Uterus (tissue), 4 donors: Measurements from ENCODE around the gene PFN4. TPM values are rescaled to one million over a fixed set of nuclear protein-coding genes. Genes with fewer than 3 reads are reported as not detected.
"Not testable (repeated sequence)": the region's sequence is repeated elsewhere in the genome, so short reads cannot be mapped to it uniquely, and the experiment has no call there.

Source experiments
- DNase-seq, 2 donors: peaks; one replicate each; pipeline ENCODE4 v3.0.0-alpha.2; 2019 to 2020
- H3K27ac ChIP-seq, 2 donors: fragments of 200-600 bp; sonication (generic); 1 replicate in 1 of 2; 2 replicates in 1 of 2; pipeline ENCODE4 v1.5.1; 2016 to 2018
- H3K27me3 ChIP-seq, 2 donors: fragments of 200-600 bp; sonication (generic); one replicate each; pipeline ENCODE4 v1.5.1; 2018 to 2019; ENCODE audit warnings: control low read depth in 1 of 2
- H3K36me3 ChIP-seq, 2 donors: fragments of 200-600 bp; sonication (generic); one replicate each; pipeline ENCODE4 v1.5.1; 2019; ENCODE audit warnings: control low read depth in 1 of 2
- H3K4me1 ChIP-seq, 2 donors: fragments of 200-600 bp; sonication (generic); one replicate each; pipeline ENCODE4 v1.5.1; 2018 to 2019; ENCODE audit warnings: control low read depth in 1 of 2
- H3K4me3 ChIP-seq, 2 donors: fragments of 200-600 bp; sonication (generic); 1 replicate in 1 of 2; 2 replicates in 1 of 2; pipeline ENCODE4 v1.5.1; 2018 to 2019; ENCODE audit warnings: mild to moderate bottlenecking in 1 of 2
- H3K9me3 ChIP-seq, 2 donors: fragments of 200-600 bp; sonication (generic); one replicate each; pipeline ENCODE4 v1.5.1; 2019; ENCODE audit warnings: control low read depth in 1 of 2
- CTCF ChIP-seq, 4 experiments: fragments of 200-600 bp in 2 of 4; fragments of 450-650 bp in 2 of 4; sonication (generic) in 2 of 4; IDR thresholded peaks; one replicate each; pipeline ENCODE4 v1.5.1; 2016 to 2019; ENCODE audit warnings: antibody characterized with exemption in 4 of 4, mild to moderate bottlenecking in 2 of 4, moderate library complexity in 1 of 4
- POLR2A ChIP-seq, 2 donors: fragments of 450-650 bp; IDR thresholded peaks; one replicate each; pipeline ENCODE4 v1.6.1; 2016; ENCODE audit warnings: antibody characterized with exemption in 2 of 2, mild to moderate bottlenecking in 1 of 2, moderate library complexity in 1 of 2
- intact Hi-C: fragments of 100-400 bp; cut with DNase I; formaldehyde crosslinking; loops from one replicate; pipeline ENCODE4 v1.15.1; 2023; ENCODE audit warnings: low total_unique reads
- total RNA-seq, 4 donors: library from RNA; depleted of rRNA in 3 of 4; stranded (reverse); fragments of >200 nt in 3 of 4; gene quantifications; one replicate each; pipeline versions ENCODE4 v1.1.0 to v1.2.4, GENCODE V29; 2014 to 2023
- donor health status: DM: yes; HTN: yes; CAD: no.

PFN4 gene
- total RNA-seq, 4 donors from 2014 or later, result 0.95 to 2.0 TPM; not detected in 2

DNA sequence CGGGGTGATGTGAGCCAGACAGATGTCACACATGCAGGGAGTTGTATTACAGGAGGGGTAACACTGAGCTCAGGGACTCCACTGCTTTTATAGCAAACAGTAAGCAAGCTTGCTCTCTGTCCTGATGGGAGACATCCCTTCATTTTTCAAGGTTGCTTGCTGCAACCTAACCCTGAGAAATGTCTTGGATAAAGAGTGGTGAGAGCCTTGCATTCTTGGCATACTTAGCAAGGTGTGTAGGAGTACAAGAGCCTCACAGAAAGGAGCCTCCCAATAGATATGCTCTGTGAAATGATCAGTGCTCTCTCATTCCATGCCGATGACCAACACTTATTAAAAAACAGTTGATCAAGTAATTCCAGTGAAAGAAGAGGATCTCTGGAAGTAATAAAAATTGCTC lies 8.1 kb downstream of the PFN4 start:
- DNase-seq, result no peak
- H3K4me1 ChIP-seq, result no peaks in the 10 kb centered on the region
- no peaks in the 10 kb centered on the region for H3K27me3 ChIP-seq
- TF ChIP-seq CTCF (IDR thresholded peaks at IDR 0.05) (no peak), POLR2A (IDR thresholded peaks at IDR 0.05) (no peak)
- H3K27ac ChIP-seq, result no peak overlapping the region
- H3K9me3 ChIP-seq, result no peaks in the 10 kb centered on the region
- intact Hi-C loops, result no loop called here
- H3K4me3 ChIP-seq, result no peak overlapping the region
- H3K36me3 ChIP-seq, result no peaks in the 10 kb centered on the region

DNA sequence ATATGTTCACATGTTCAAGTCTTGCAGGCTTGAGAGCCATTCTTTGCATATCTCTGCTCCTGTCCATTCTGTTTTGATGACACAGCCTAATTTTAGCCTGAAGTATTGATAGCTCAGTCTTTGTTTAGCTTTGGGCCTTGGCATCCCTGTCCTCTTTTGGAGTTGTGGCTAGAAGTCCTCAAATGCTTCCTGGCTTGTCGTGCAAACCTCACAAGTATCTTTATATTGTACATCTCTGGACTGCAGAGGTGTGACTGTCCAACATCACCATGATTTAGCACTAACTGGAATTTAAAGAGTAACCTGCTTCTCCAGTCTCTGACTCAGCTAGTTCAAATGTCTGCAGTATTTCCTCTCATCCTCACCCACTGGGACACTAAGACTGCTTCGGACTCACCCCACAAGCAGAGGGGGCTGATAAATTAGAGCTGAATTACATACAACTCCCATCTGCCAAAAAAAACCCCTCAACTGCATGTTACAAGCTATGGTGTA lies 11.7 kb downstream of the PFN4 start:
- intact Hi-C loops, result no loop called here
- DNase-seq, result no peak
- no peak for TF ChIP-seq POLR2A (IDR thresholded peaks at IDR 0.05)
- no peak for TF ChIP-seq CTCF (IDR thresholded peaks at IDR 0.05)
- Histone ChIP-seq H3K36me3 (no peaks in the 10 kb centered on the region), H3K4me1 (no peaks in the 10 kb centered on the region), H3K27me3 (no peaks in the 10 kb centered on the region), H3K27ac (no peak overlapping the region), H3K4me3 (no peak overlapping the region), H3K9me3 (no peaks in the 10 kb centered on the region)

DNA sequence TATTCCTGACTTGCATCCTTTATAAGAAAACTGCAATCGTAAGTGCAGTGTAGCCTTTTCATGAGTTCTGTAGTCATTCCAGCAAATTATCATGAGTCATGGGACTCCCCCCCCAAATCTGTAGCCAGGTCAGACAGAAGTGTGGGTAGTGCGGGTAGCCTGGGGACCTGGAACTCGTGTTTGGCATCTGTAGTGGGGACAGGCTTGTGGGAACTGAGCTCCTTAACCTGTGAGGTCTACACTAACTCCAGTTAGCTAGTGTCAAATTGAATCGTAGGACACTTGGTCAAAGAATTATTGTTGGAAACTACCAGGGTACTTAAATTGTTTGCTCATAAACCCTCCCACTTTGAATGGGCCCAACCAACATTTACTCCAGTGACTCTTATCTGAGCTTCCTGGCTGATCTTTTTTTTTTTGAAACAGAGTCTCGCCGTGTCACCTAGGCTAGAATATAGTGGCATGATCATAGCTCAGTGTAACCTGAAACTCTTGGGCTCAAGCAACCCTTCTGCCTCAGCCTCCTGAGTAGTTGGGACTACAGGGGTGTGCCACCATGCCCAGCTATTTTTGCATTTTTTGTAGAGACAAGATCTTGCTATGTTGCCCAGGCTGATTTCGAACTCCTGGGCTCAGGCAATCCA lies 12.4 kb downstream of the PFN4 start:
- no peak overlapping the region for H3K4me3 ChIP-seq
- H3K27ac ChIP-seq, result no peak overlapping the region
- no peaks in the 10 kb centered on the region for H3K27me3 ChIP-seq
- H3K36me3 ChIP-seq, result no peaks in the 10 kb centered on the region
- DNase-seq, result no peak
- no peaks in the 10 kb centered on the region for H3K9me3 ChIP-seq
- no peaks in the 10 kb centered on the region for H3K4me1 ChIP-seq
- TF ChIP-seq POLR2A (IDR thresholded peaks at IDR 0.05) (no peak), CTCF (IDR thresholded peaks at IDR 0.05) (no peak)
- intact Hi-C loops, result no loop called here

DNA sequence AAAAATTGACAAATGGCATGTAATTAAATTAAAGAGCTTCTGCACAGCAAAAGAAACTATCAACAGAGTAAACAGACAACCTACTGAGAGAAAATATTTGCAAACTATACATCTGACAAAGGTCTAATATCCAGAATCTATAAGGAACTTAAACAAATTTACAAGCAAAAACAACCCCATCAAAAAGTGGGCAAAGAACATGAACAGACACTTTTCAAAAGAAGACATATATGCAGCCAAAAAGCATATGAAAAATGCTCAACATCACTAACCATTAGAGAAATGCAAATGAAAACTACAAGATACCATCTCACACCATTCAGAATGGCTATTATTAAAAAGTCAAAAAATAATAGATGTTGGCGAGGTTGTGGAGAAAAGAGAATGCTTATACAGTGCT lies 13.7 kb downstream of the PFN4 start:
- H3K4me1 ChIP-seq, H3K9me3 ChIP-seq, H3K27ac ChIP-seq, DNase-seq, intact Hi-C loops, H3K36me3 ChIP-seq, H3K4me3 ChIP-seq, H3K27me3 ChIP-seq: not testable (repeated sequence)

DNA sequence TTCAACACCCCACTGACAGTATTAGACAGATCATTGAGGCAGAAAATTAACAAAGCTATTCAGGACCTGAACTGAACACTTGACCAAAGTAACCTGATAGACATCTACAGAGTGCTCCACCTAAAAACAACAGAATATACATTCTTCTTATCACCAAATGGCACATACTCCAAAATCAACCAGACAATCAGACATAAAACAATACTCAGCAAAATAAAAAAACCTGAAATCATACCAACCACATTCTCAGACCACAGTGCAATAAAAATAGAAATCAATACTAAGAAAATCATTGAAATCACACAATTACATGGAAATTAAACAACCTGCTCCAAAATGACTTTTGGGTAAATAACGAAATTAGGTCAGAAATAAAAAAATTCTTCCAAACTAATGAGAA lies 15.8 kb downstream of the PFN4 start:
- H3K27me3 ChIP-seq, result no peaks in the 10 kb centered on the region
- H3K36me3 ChIP-seq, result no peaks in the 10 kb centered on the region
- intact Hi-C loops, result no loop called here
- H3K27ac ChIP-seq, result no peak overlapping the region
- no peak overlapping the region for H3K4me3 ChIP-seq
- H3K4me1 ChIP-seq, result no peaks in the 10 kb centered on the region
- DNase-seq, result no peak
- no peaks in the 10 kb centered on the region for H3K9me3 ChIP-seq
- TF ChIP-seq CTCF (IDR thresholded peaks at IDR 0.05) (no peak), POLR2A (IDR thresholded peaks at IDR 0.05) (no peak)

DNA sequence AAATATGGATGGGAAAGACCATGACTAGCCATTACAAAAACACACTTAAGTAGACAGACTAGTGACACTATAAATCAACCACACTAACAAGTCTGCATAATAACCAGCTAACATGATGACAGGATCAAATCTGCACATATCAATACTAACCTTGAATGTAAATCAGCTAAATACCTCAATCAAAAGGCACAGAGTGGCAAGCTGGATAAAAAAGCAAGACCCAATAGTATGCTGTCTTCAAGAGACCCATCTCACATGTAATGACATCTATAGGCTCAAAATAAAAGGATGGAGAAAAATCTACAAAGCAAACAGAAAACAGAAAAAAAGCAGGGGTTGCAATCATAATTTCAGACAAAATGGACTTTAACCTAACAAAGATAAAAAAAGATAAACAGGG lies 16.3 kb downstream of the PFN4 start:
- Histone ChIP-seq H3K27me3 (no peaks in the 10 kb centered on the region), H3K36me3 (no peaks in the 10 kb centered on the region), H3K27ac (no peak overlapping the region), H3K4me3 (no peak overlapping the region), H3K4me1 (no peaks in the 10 kb centered on the region), H3K9me3 (no peaks in the 10 kb centered on the region)
- intact Hi-C loops, result no loop called here
- DNase-seq, result no peak
- no peak for TF ChIP-seq POLR2A (IDR thresholded peaks at IDR 0.05)
- no peak for TF ChIP-seq CTCF (IDR thresholded peaks at IDR 0.05)
